Left ventricle myocardium inferior (tissue), 1 donor: ENCODE measurements around the gene DENND6A. TPM values are rescaled to one million over a fixed set of nuclear protein-coding genes. Genes with fewer than 3 reads are reported as not detected.
A peak's percentile ranks its signal among the peaks of the same experiment; 100 is the strongest.

ENCODE experiments used
- DNase-seq: peaks from one replicate; pipeline ENCODE4 v3.0.0-alpha.2; 2020
- H3K27ac ChIP-seq: fragments of 200-600 bp; replicated peaks from 2 replicates; pipeline ENCODE4 v1.8.0; 2021
- H3K27me3 ChIP-seq: fragments of 200-600 bp; 2 replicates; pipeline ENCODE4 v1.8.0; 2021; ENCODE audit warnings: low read depth
- H3K36me3 ChIP-seq: fragments of 200-600 bp; 2 replicates; pipeline ENCODE4 v1.8.0; 2021
- H3K4me1 ChIP-seq: fragments of 200-600 bp; 2 replicates; pipeline ENCODE4 v1.8.0; 2021
- H3K4me3 ChIP-seq: fragments of 200-600 bp; 2 replicates; pipeline ENCODE4 v1.8.0; 2021; ENCODE audit warnings: mild to moderate bottlenecking, moderate library complexity
- H3K9me3 ChIP-seq: fragments of 200-600 bp; replicated peaks from 2 replicates; pipeline ENCODE4 v1.8.0; 2021
- intact Hi-C: fragments of 100-400 bp; cut with micrococcal nuclease; formaldehyde crosslinking; loops from one replicate; pipeline ENCODE4 v1.11.0; 2022
- total RNA-seq: library from RNA; stranded (reverse); fragmentation: NEBNext Ultra II Directional; extraction: Animal tissue kit (Norgen Biotek cat#: 25700); gene quantifications from one replicate; pipeline ENCODE4 v1.2.1, GENCODE V29; 2021
- TF ChIP-seq, protein P1 (sequence below): fragments of 200-600 bp; IDR thresholded peaks from 2 replicates; pipeline ENCODE4 v1.8.0; 2021; ENCODE audit warnings: antibody characterized with exemption, mild to moderate bottlenecking, borderline replicate concordance
- donor health status: DM: no; HTN: yes; CAD: no; lungs with severe emphysema.

Gene DENND6A
- total RNA-seq, 1 donor from 2014 or later: 14.7 TPM

DNA sequence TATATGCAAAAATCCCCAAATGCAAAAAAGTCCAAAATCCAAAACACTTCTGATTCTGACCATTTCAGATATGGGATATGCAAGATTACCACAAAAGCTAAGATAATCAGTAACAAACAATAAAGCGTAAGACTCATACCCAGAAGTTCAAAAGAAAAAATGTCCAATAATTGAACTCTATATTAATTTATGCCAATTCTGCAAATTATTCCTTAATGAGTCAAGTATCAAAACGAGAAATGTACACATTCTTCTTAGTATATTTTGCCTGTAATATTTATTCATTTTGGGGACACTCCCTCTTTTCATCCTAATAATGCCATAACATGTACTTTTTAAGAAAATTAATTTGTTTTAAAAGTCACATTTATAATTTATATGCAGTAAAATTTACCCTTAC, 37.1 kb downstream of the DENND6A start:
- intact Hi-C loops: no loop called here
- H3K9me3 ChIP-seq: no peaks in the 10 kb centered on the region
- H3K27me3 ChIP-seq: no peaks in the 10 kb centered on the region
- no peak overlapping the region for H3K4me3 ChIP-seq
- no peak for DNase-seq
- TF ChIP-seq, protein P1, sequence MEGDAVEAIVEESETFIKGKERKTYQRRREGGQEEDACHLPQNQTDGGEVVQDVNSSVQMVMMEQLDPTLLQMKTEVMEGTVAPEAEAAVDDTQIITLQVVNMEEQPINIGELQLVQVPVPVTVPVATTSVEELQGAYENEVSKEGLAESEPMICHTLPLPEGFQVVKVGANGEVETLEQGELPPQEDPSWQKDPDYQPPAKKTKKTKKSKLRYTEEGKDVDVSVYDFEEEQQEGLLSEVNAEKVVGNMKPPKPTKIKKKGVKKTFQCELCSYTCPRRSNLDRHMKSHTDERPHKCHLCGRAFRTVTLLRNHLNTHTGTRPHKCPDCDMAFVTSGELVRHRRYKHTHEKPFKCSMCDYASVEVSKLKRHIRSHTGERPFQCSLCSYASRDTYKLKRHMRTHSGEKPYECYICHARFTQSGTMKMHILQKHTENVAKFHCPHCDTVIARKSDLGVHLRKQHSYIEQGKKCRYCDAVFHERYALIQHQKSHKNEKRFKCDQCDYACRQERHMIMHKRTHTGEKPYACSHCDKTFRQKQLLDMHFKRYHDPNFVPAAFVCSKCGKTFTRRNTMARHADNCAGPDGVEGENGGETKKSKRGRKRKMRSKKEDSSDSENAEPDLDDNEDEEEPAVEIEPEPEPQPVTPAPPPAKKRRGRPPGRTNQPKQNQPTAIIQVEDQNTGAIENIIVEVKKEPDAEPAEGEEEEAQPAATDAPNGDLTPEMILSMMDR: no peak
- H3K36me3 ChIP-seq: peaks cover 76% of the 10 kb centered on the region
- peaks cover 21% of the 10 kb centered on the region for H3K4me1 ChIP-seq
- no peak overlapping the region for H3K27ac ChIP-seq

DNA sequence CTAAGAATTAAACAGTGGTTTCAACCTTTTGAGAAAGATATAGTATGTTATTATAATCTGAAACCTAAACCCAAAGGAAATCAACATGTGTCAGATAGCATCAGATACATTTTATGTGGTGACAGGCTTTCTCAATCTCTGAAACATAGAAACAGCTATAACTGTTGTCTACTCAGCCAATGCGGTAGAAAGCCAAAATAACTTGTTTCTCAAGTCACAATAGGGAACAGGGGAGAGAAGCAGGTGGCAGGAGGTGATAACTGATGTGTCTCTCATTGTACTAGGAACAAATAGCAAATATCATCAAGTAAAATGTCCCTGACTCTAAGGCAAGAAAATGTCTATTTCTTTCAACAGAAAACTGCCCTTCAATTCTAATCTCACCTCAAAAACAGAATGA, 38.6 kb downstream of the DENND6A start:
- no peaks in the 10 kb centered on the region for H3K27me3 ChIP-seq
- H3K4me1 ChIP-seq: peaks cover 12% of the 10 kb centered on the region
- TF ChIP-seq, protein P1: no peak
- no peak overlapping the region for H3K4me3 ChIP-seq
- no peak for DNase-seq
- H3K27ac ChIP-seq: no peak overlapping the region
- intact Hi-C loops: no loop called here
- H3K9me3 ChIP-seq: no peaks in the 10 kb centered on the region
- peaks cover 73% of the 10 kb centered on the region for H3K36me3 ChIP-seq

DNA sequence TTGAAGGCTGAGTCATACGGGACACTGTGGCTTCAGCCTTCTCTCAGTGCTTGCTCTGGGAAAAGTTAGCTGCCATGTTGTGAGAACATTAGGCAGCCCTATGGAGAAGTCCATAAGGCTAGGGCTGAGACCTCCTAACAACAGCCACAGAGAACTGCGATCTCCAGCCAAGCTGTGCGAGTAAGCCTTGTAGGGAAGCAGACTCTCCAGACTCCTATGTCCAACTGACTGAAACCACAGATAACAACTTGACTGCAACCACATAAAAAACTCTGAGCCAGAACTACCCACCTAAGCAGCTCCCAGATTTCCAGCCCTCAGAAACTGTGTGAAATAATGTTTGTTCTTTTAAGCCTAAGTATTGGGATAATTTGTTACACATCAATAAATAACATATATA, 40.7 kb downstream of the DENND6A start:
- intact Hi-C loops: no loop called here
- H3K27me3 ChIP-seq: no peaks in the 10 kb centered on the region
- peaks cover 9% of the 10 kb centered on the region for H3K9me3 ChIP-seq
- no peak overlapping the region for H3K4me3 ChIP-seq
- TF ChIP-seq, protein P1: no peak
- H3K4me1 ChIP-seq: peaks cover 4% of the 10 kb centered on the region
- no peak for DNase-seq
- peaks cover 74% of the 10 kb centered on the region for H3K36me3 ChIP-seq
- no peak overlapping the region for H3K27ac ChIP-seq

DNA sequence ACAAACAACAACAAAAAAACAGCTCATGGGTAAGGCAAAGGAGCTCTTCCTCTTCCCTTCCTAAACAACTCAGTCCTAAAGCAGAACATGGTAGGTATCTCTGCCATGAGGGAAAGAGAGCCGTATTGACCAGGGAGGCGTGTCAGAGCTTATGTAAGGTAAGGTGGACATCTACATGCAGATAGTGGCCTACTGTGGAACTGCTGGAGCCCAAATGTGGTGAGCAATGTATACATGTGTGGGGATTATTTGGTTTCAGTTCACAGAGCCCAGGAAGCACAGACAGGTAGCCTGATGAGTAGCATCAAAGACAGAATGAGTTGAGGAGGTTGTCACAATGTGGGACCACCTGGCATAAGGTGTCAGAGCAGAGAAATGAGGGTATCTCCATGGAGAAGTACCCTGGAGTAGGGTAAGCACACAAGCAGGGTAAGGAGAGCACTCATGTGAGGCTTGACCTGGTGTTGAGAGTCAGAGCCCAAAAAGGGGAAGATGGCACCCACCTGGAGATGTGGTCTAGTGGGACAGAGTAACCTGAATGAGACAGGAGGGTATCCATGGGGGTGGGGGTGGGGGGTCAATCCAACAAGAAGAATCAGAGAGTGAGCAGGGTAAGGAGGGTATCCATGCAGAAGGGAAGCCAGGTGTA, 45.5 kb downstream of the DENND6A start:
- Histone ChIP-seq H3K36me3 (peaks cover 68% of the 10 kb centered on the region), H3K9me3 (peaks cover 9% of the 10 kb centered on the region), H3K27ac (peak overlapping the region; percentile 57), H3K4me1 (peaks cover 13% of the 10 kb centered on the region), H3K4me3 (no peak overlapping the region), H3K27me3 (no peaks in the 10 kb centered on the region)
- TF ChIP-seq, protein P1: no peak
- DNase-seq: no peak
- intact Hi-C loops: loop anchor here (10.0 kb wide), 1 partner anchor 207 kb away; no protein-coding TSS in a partner anchor

GRCh38 chr3:57646723-57647122, 46.2 kb downstream of the DENND6A start:
- Histone ChIP-seq H3K27ac (peak overlapping the region; percentile 57), H3K4me1 (peaks cover 13% of the 10 kb centered on the region), H3K27me3 (no peaks in the 10 kb centered on the region), H3K4me3 (no peak overlapping the region), H3K9me3 (peaks cover 9% of the 10 kb centered on the region), H3K36me3 (peaks cover 70% of the 10 kb centered on the region)
- no peak for DNase-seq
- intact Hi-C loops: loop anchor here (10.0 kb wide), 1 partner anchor 208 kb away; no protein-coding TSS in a partner anchor
- TF ChIP-seq, protein P1: peak; percentile 54
